GM23248 (cell line): ENCODE measurements around the gene GCK. TPM values are rescaled to one million over a fixed set of nuclear protein-coding genes. Genes with fewer than 3 reads are reported as not detected.
A peak's percentile ranks its signal among the peaks of the same experiment; 100 is the strongest.

Experiments used
- DNase-seq: peaks from one replicate; pipeline ENCODE4 v3.0.0-alpha.2; 2015
- H2AFZ ChIP-seq: fragments of 200-600 bp; sonication (generic); 2 replicates; pipeline ENCODE4 v1.6.1; 2016; ENCODE audit warnings: antibody characterized with exemption
- H3F3A ChIP-seq: fragments of 200-600 bp; sonication (generic); 2 replicates; pipeline ENCODE4 v1.6.1; 2016; ENCODE audit warnings: mild to moderate bottlenecking, antibody characterized with exemption, mixed run types; ENCODE audit not compliant: insufficient read depth
- H3K27ac ChIP-seq: fragments of 200-600 bp; sonication (generic); 2 replicates; pipeline ENCODE4 v1.5.1; 2016; ENCODE audit warnings: mild to moderate bottlenecking
- H3K27me3 ChIP-seq: fragments of 200-600 bp; sonication (generic); replicated peaks from 2 replicates; pipeline ENCODE4 v1.6.1; 2016; ENCODE audit warnings: mild to moderate bottlenecking; ENCODE audit not compliant: insufficient read depth
- H3K36me3 ChIP-seq: fragments of 200-600 bp; sonication (generic); 2 replicates; pipeline ENCODE4 v1.6.1; 2016; ENCODE audit warnings: low read depth, mild to moderate bottlenecking
- H3K4me1 ChIP-seq: fragments of 200-600 bp; sonication (generic); 2 replicates; pipeline ENCODE4 v1.6.1; 2016; ENCODE audit warnings: mild to moderate bottlenecking; ENCODE audit not compliant: insufficient read depth
- H3K4me2 ChIP-seq: fragments of 200-600 bp; sonication (generic); one replicate; pipeline ENCODE4 v1.6.1; 2016; ENCODE audit warnings: mild to moderate bottlenecking; ENCODE audit not compliant: unreplicated experiment
- H3K4me3 ChIP-seq: fragments of 200-600 bp; sonication (generic); 2 replicates; pipeline ENCODE4 v1.5.1; 2016; ENCODE audit warnings: mild to moderate bottlenecking
- H3K79me2 ChIP-seq: fragments of 200-600 bp; sonication (generic); 2 replicates; pipeline ENCODE4 v1.6.1; 2016; ENCODE audit warnings: mild to moderate bottlenecking; ENCODE audit not compliant: insufficient read depth
- H3K9ac ChIP-seq: fragments of 200-600 bp; sonication (generic); 2 replicates; pipeline ENCODE4 v1.6.1; 2016; ENCODE audit warnings: mild to moderate bottlenecking
- H3K9me2 ChIP-seq: fragments of 200-600 bp; sonication (generic); 2 replicates; pipeline ENCODE4 v1.6.1; 2016; ENCODE audit warnings: mixed run types, mild to moderate bottlenecking, moderate library complexity; ENCODE audit not compliant: insufficient read depth
- H3K9me3 ChIP-seq: fragments of 200-600 bp; sonication (generic); one replicate; pipeline ENCODE4 v1.6.1; 2017; ENCODE audit warnings: low read depth
- H4K20me1 ChIP-seq: fragments of 200-600 bp; sonication (generic); 2 replicates; pipeline ENCODE4 v1.6.0; 2016; ENCODE audit not compliant: insufficient read depth
- EZH2 ChIP-seq: fragments of 200-600 bp; sonication (generic); IDR thresholded peaks from 2 replicates; pipeline ENCODE4 v1.6.1; 2018; ENCODE audit warnings: antibody characterized with exemption, mild to moderate bottlenecking; ENCODE audit not compliant: insufficient read depth, poor library complexity, severe bottlenecking
- EZH2phosphoT487 ChIP-seq: fragments of 200-600 bp; sonication (generic); IDR thresholded peaks from 2 replicates; pipeline ENCODE4 v1.6.1; 2018; ENCODE audit warnings: antibody characterized with exemption, moderate library complexity, mild to moderate bottlenecking, low read depth; ENCODE audit not compliant: insufficient read depth
- WGBS, 2 experiments: methylation state at CpG; one replicate each; pipeline ENCODE4 v1.1.6; 2015 to 2017; ENCODE audit warnings: low lambda C conversion rate in 2 of 2, low coverage in 1 of 2; ENCODE audit errors: missing lambda C conversion rate in 2 of 2; 5-methylcytosine and 5-hydroxymethylcytosine counted together
- in situ Hi-C: fragments of 300-500 bp; cut with MboI; formaldehyde crosslinking; loops from 2 replicates; pipeline ENCODE4 v1.15.0; 2020
- polyA plus RNA-seq: library from polyadenylated mRNA; unstranded; fragments of >200 nt; fragmentation: Nextera tagmentation; extraction: Ambion mirVana; gene quantifications from 2 replicates; pipeline ENCODE4 v1.2.1, GENCODE V29; 2016
- total RNA-seq: library from RNA; depleted of rRNA; stranded (reverse); fragments of >200 nt; shearing (Covaris generic); gene quantifications from 2 replicates; pipeline ENCODE4 v1.2.3, GENCODE V29; 2014

Gene GCK
- total and polyA plus RNA-seq, 2 experiments from 2014 or later, result 0.11 to 0.23 TPM

DNA sequence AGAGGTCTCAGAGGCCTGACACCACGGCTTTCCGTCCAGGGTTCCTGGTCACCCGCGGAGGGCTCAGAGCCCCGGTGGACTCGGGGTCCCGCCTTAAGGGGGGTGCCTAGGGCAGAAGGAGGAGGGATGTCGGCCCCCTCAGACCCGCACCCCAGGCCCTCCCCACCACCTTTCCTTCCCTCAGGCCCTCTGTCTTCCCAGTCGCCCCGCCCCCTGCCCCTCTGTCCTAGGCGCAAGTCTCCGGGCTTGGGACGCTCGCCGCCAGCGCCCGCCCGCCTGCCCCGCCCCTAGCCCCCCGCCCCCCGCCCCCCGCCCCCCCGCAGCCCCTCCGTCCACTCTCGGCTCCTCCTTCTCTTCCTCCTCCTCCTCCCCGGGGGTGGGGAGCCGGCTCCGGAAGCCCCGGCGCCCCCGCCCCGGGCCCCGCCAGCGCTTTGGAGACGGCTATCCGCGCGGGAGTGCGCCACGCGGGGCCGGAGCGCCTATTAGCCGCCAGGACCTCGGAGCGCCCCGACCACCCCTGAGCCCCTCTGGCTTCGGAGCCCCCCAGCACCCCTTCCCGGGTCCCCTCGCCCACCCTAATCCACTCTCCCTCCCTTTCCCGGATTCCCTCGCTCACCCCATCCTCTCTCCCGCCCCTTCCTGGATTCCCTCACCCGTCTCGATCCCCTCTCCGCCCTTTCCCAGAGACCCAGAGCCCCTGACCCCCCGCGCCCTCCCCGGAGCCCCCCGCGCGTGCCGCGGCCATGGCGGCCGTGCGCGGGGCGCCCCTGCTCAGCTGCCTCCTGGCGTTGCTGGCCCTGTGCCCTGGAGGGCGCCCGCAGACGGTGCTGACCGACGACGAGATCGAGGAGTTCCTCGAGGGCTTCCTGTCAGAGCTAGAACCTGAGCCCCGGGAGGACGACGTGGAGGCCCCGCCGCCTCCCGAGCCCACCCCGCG lies 85.0 kb downstream of the GCK start, which contains the start of gene AEBP1:
TSS of gene AEBP1 (plus strand) at position 423 of the 937 bp plus-strand sequence. CDS start at position 744, 321 bp downstream.
- TF ChIP-seq EZH2phosphoT487, result no peak
- no peak for TF ChIP-seq EZH2
- Histone ChIP-seq H3K4me1 (peaks cover 35% of the 10 kb centered on the region), H3K27ac (peak within 1 kb of the TSS; percentile 86), H3K79me2 (peaks cover 26% of the 10 kb centered on the region), H4K20me1 (no peaks in the 10 kb centered on the region), H3K9ac (peak within 1 kb of the TSS; percentile 85), H3K9me3 (no peaks in the 10 kb centered on the region), H3K9me2 (no peaks in the 10 kb centered on the region), H3K4me2 (peak within 1 kb of the TSS; percentile 76), H2AFZ (peak within 1 kb of the TSS; percentile 57), H3K4me3 (peak within 1 kb of the TSS; percentile 70), H3K27me3 (no peaks in the 10 kb centered on the region), H3K36me3 (no peaks in the 10 kb centered on the region), H3F3A (peaks cover 32% of the 10 kb centered on the region)
- 9 to 17% methylated on average over 15 to 86 of the region's 87 CpGs for WGBS, 2 experiments
- peak; percentile 65 for DNase-seq
- in situ Hi-C loops, result no loop called here

DNA sequence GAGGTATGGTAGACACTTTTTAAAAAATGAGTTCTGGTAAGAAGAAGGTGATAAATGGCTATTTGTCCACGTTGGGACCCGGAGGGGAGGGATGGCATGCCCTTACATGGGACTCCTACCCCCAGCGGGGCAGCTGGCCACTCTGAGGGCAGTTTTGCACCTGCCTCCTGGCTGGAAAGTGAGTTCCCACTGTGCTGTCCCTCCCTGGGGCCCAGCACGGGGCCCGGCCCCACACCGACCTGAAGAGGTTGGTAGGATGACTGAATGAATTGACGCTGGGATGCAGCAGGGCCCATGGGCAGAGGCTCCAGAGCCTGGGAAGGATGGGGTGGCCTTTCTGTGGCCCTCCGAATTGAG lies 85.7 kb downstream of the GCK start:
- no peaks in the 10 kb centered on the region for H3K9me2 ChIP-seq
- no peaks in the 10 kb centered on the region for H3K9me3 ChIP-seq
- no peak for DNase-seq
- H3K9ac ChIP-seq, result no peak overlapping the region
- H3F3A ChIP-seq, result peaks cover 32% of the 10 kb centered on the region
- no peak overlapping the region for H3K4me2 ChIP-seq
- no peak overlapping the region for H3K27ac ChIP-seq
- WGBS, 2 experiments, result 75 to 82% methylated on average over 8 of the region's 8 CpGs
- no peak overlapping the region for H3K4me3 ChIP-seq
- in situ Hi-C loops, result no loop called here
- H3K27me3 ChIP-seq, result no peaks in the 10 kb centered on the region
- H3K4me1 ChIP-seq, result peaks cover 35% of the 10 kb centered on the region
- H4K20me1 ChIP-seq, result no peaks in the 10 kb centered on the region
- H3K36me3 ChIP-seq, result no peaks in the 10 kb centered on the region
- TF ChIP-seq EZH2, result no peak
- no peak for TF ChIP-seq EZH2phosphoT487
- peaks cover 26% of the 10 kb centered on the region for H3K79me2 ChIP-seq
- no peak overlapping the region for H2AFZ ChIP-seq

DNA sequence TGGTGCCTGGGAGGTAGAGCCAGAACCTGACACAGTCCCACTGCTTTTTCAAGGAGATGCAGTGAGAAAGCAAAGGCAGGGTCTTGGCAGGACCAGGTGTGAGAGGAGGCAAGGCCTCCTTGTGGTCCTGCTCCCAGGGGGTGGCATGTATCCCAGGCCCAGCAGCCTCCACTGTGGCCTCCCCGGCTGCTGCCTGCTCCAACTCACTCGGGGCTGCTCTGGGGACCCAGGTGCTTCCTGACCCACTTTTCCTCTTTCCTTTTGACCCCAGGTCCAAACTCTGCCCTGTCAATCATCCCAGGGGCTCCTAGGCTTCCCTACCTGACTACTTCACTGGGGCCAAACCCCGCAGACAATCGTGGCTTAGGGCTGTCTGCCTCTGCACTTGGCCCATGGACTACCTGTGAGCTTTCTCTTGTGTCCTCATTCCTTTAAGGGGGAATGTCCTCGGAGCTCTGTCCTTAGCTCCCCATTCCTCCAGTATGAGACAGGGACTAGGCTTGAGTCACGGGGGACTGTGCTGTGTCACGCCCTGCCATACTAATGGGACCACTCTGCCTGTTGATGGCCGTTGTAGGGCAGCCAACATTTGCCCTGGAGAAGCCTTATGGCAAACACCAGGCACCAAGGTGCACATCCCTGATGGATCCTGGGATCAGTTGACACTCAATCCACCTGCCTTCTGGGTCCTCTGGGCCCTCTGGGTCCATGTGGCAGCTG lies 86.2 kb downstream of the GCK start:
- TF ChIP-seq EZH2phosphoT487, result no peak
- no peak for TF ChIP-seq EZH2
- H3K27ac ChIP-seq, result peak overlapping the region; percentile 86

More for the DNA sequence above, 86.2 kb downstream of the GCK start:
- no peaks in the 10 kb centered on the region for H3K36me3 ChIP-seq
- H3K4me2 ChIP-seq, result no peak overlapping the region
- no peaks in the 10 kb centered on the region for H3K9me2 ChIP-seq
- DNase-seq, result no peak
- H3K79me2 ChIP-seq, result peaks cover 26% of the 10 kb centered on the region
- WGBS, 2 experiments, result 68 to 75% methylated on average over 8 of the region's 8 CpGs
- H3K4me1 ChIP-seq, result peaks cover 35% of the 10 kb centered on the region
- no peaks in the 10 kb centered on the region for H3K27me3 ChIP-seq
- in situ Hi-C loops, result no loop called here
- H3F3A ChIP-seq, result peaks cover 32% of the 10 kb centered on the region
- no peaks in the 10 kb centered on the region for H4K20me1 ChIP-seq
- H3K9ac ChIP-seq, result peak overlapping the region; percentile 58
- no peaks in the 10 kb centered on the region for H3K9me3 ChIP-seq
- no peak overlapping the region for H2AFZ ChIP-seq
- no peak overlapping the region for H3K4me3 ChIP-seq
